TTC549 (cell line): ENCODE data around the gene THRAP3.
"Not testable (repeated sequence)": the region's sequence is repeated elsewhere in the genome, so short reads cannot be mapped to it uniquely, and the experiment has no call there.

Experiments
- FAIRE-seq: peaks from 2 replicates; lab custom pipeline; 2012; peaks lifted over from hg19 to GRCh38; lab: Jason Lieb, UNC

Gene THRAP3

DNA sequence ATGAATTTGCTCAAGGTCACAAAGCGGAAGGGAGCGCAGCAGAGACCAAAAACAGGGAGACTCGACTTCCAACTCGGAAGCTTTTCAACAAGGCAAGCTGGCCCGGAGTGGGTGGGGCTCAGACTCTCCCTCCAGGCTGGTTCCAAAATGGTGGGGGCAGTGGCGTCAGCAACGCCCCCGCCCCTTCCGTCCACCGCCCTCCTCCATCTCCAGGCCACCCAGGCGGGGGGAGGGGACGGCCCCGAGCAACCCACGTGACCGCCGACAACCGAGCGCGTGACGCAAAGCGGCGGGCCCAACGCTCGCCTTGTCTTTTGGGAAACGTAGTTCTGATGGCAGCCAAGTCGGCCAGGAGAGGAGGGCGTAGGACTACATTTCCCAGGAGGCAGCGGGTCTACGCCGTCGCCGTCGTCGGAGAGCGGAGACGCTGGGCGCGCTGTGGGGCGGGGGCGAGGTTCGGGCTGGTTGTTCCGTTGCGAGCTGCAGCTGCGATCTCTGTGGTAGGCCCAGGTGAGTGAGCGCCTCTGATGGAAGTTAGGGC is at the start of gene THRAP3:
Gene THRAP3, plus strand, starts transcription at position 448 of the 541 bp plus-strand sequence. CDS start 58,121 bp downstream, outside the sequence.
- FAIRE-seq: peak; percentile 91

GRCh38 chr1:36174713-36175112 is 49.5 kb upstream of the THRAP3 start:
- FAIRE-seq: no peak

- FAIRE-seq: no peak
Observed at GRCh38 chr1:36175137-36176095, 48.8 kb upstream of the THRAP3 start.

DNA sequence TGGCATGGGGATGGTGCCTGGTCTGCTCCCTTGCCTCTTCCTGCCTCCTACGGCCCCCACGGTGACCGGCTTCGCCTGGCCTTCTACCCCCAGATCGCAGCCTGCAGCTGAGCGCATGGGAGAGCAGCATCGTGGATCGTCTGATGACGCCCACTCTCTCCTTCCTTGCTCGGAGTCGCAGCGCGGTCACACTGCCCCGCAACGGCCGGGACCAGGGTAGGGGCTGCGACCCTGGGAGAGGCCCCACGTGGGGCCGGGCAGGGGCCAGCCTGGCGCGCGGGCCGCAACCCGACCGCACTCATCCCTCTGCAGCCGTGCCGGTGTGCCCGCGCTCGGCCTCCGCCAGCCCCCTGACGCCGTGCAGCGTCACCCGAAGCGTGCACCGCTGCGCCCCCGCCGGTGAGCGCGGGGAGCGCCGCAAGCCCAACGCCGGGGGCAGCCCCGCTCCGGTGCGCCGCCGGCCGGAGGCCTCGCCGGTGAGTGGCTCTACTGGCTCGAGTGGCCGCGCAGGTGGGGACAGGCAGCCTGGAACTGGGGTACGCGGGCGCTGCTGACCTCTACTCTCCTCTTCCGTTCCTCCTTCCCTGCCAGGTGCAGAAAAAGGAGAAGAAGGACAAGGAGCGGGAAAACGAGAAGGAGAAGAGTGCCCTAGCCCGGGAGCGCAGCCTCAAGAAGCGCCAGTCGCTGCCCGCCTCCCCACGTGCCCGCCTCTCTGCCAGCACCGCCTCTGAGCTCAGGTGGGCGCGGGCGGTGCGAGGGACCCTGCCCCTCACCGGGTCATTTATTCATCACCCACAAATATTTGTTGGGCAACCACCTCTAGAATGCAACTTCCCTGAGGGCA is 47.9 kb upstream of the THRAP3 start:
- FAIRE-seq: no peak

DNA sequence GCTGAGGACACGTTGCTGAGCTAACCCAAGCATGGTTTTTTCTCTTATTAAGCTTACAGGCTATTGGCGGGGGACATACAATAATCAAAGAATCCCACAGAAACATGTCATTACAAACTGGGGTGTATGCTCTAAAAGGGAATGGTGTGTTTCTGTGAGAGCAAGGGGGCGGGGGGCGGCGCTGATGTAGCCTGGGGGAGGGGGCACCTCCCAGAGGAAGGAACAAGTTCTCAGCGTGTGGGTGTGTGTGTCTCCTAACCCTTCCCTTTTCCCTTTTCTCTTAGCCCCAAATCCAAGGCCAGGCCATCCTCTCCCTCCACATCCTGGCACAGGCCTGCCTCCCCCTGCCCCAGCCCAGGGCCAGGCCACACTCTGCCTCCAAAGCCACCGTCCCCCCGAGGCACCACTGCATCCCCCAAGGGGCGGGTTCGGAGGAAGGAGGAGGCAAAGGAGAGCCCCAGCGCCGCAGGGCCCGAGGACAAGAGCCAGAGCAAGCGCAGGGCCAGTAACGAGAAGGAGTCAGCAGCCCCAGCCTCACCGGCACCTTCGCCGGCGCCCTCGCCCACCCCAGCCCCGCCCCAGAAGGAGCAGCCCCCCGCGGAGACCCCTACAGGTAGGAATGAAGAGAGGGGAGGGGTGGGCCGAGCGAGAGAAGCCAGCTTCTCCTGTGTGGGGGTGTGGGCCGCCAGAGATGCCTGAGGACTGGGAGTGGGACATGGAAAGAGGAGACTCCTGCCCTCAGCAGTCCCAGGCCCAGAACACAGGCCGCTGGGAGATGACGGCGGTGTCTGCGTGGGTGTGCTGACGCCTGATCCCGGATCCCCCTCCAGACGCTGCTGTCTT is 46.4 kb upstream of the THRAP3 start:
- no peak for FAIRE-seq

DNA sequence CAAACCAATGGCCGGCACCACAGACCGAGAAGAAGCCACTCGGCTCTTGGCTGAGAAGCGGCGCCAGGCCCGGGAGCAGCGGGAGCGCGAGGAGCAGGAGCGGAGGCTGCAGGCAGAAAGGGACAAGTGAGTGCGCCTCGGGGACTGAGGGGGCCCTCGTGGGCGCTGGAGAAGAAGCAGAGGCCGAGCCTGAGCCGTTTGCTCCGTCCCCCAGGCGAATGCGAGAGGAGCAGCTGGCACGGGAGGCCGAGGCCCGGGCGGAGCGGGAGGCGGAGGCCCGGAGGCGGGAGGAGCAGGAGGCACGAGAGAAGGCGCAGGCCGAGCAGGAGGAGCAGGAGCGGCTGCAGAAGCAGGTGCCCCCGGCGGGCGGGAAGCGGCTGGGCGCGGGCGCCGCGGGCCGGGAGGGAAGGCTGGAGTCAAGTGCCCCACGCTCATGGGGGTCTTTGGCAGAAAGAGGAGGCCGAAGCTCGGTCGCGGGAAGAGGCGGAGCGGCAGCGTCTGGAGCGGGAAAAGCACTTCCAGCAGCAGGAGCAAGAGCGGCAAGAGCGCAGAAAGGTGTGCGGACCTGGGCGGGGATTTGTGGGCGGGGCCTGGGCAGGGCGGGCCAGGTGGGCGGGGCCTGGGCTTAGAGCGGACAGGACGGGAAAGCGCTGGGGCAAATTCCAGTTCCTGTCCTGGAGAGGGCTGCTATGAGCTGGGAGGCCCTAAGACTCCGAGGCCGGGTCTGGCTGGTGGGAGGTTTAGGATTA is 45.6 kb upstream of the THRAP3 start:
- FAIRE-seq: no peak

GRCh38 chr1:36179220-36179600 is 45.0 kb upstream of the THRAP3 start:
- no peak for FAIRE-seq

DNA sequence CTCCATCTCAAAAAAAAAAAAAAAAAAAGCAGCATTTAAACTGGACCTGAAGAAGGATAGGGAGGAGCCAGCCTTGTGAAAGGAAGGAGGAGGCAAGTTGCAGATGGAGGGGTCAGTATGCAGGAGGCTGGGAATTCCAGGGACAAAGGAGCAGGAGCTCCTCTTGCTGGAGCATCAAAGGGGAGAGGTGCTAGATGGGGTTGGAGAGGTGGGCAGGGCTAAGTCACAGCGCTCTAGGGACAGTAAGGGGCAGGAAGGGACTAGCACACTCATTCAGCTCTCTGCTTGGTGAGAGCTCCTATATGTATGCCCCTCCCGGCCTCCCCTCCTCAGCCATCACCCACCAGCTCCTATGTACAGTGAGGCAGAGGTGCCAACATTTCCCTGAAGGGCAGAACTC is 41.5 kb upstream of the THRAP3 start:
- FAIRE-seq: no peak

DNA sequence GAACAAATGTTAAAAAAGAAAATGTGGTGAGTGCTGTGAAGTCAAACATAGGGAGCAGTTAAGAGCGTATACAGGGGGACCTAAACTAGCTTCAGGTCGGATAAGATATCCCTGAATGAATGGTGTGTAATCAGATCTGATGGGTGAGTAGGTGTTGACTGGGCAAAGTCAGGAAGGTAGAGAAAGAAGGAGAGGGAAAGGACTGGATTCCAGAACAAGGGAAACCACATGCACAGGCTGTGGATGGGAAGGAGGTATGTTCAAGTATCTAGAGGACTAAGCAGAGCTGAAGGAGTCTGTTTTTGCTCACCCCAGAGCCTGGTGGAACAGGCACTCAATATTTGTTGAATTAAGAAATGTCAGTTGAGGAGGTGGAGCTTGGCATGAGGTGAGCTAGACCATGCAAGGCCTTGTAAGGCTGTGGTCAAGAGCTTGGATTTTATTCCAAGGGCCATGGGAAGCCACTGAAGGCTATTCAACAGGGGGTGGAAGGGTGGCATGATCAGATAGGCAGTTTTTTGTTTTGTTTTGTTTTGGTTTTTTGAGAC is 40.9 kb upstream of the THRAP3 start:
- FAIRE-seq: no peak

DNA sequence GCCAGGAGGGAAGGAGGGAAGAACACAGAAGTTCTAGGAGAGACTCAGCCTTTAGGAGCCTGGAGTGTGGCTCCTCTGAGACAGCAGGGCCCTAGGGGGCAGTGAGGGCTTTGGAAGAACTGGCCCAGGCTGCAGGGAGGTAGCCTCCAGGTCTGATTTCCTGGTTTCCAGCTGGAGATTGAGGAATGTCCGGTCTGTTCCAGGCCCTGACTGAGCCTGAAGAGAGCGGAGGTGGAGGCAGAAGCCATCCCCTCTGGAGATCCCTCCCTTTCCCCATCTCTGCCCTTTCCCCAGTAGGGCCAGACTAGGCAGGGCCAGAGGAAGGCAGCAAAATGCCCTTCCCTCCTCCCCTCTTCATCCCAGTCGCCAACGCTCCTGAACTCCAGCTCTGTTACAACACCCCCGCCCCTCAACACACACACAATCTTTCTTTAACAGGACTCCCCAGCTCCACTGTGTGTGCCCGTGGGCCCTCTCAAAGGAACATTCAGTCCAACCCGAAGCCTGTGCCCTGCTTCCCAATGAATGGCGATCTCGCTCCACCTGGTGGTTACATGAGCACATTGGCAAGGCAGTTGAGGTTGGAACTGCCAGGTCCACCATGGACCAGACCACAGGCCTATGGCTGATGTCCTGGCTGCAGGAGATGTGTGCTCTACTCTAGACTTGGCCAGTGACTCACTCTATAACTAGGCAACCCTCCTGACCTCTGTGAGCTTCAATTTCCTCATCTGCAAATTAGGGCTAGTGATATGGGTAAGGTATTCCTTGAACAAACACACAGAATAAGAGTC is 36.2 kb upstream of the THRAP3 start:
- peak; percentile 89 for FAIRE-seq

- FAIRE-seq: not testable (repeated sequence)
Observed at GRCh38 chr1:36196805-36197204, 27.4 kb upstream of the THRAP3 start.

- FAIRE-seq: no peak
Observed at GRCh38 chr1:36198641-36199040, 25.6 kb upstream of the THRAP3 start.

GRCh38 chr1:36199934-36200741 is 24.1 kb upstream of the THRAP3 start:
- no peak for FAIRE-seq

GRCh38 chr1:36203027-36203553 is 21.2 kb upstream of the THRAP3 start:
- no peak for FAIRE-seq

DNA sequence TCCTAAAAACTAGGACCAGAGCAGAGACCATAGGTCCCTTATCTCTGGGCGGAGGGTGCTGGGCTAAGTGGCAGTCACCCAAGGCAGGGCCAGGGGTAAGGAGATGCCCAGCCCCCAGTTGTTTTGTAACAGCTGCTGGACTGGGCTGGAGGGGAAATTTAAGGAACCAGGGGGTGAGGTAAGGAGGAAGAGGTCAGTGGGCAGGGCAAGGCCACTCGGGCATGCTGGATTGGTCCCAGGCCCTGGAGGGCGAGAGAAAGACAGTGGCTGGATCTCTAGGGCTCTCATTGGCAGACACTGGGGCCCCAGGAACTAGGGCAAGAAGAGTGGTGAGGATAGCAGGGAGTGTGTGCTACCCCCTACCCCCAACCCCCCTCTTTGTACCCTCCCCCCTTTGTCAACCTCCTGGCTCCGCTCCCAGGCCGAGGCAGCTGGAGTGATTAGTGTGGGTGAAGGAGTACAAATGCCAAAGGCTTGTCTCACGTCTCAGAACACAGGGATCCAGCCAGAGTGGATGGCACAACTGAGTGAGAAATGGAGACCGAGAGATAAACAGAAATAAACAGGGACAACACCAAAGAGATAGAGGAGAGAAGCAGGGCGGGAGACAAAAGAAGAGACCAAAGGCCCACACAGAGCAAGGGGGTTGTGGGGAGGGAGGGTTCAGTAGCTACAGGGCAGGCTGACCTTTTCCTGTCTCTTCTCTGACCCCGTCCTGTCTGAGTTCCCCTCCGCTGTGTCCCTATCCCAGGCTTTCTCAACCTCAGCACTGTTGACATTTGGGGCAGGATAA is 20.5 kb upstream of the THRAP3 start:
- FAIRE-seq: no peak

- no peak for FAIRE-seq
Observed at GRCh38 chr1:36204347-36204909, 19.8 kb upstream of the THRAP3 start.

DNA sequence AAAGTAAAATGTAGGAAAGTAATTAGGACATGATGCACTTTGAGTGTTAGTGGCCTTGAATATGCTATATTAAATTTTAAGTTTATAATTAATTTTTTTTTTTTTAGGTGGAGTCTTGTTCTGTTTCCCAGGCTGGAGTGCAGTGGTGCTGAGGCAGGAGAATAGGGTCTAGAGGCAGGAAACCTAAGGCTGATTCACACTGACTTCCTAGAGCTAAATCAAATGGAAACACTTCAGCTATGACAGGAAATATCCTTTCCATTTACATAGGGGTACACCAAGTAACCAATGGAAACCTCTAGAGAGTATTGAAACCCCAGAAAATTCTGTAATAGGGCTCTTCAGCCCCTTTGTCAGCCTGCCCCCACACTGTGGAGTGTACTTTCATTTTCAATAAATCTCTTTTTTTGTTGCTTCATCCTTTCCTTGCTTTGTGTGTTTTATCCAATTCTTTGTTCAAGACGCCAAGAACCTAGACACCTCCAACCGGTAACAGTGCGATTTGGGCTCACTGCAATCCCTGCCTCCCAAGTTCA is 17.9 kb upstream of the THRAP3 start:
- no peak for FAIRE-seq
